Osteocyte (in vitro differentiated cells): ENCODE measurements around the gene FAM118A. TPM values are rescaled to one million over a fixed set of nuclear protein-coding genes. Genes with fewer than 3 reads are reported as not detected.

Experiments
- DNase-seq: peaks from one replicate; pipeline ENCODE4 v3.0.0; 2021; ENCODE audit warnings: mixed read lengths; ENCODE audit not compliant: unreplicated experiment; ENCODE audit errors: extremely low spot score
- H3K27ac Mint-ChIP-seq: one replicate; pipeline ENCODE4 v1.8.0; 2021; ENCODE audit warnings: mild to moderate bottlenecking, mixed read lengths; ENCODE audit not compliant: unreplicated experiment
- H3K27me3 Mint-ChIP-seq: one replicate; pipeline ENCODE4 v1.8.0; 2021; ENCODE audit warnings: mixed read lengths; ENCODE audit not compliant: unreplicated experiment
- H3K36me3 Mint-ChIP-seq: one replicate; pipeline ENCODE4 v1.8.0; 2021; ENCODE audit warnings: mixed read lengths; ENCODE audit not compliant: unreplicated experiment
- H3K4me1 Mint-ChIP-seq: one replicate; pipeline ENCODE4 v1.8.0; 2021; ENCODE audit warnings: mixed read lengths; ENCODE audit not compliant: unreplicated experiment
- H3K4me3 Mint-ChIP-seq: one replicate; pipeline ENCODE4 v1.8.0; 2021; ENCODE audit warnings: mild to moderate bottlenecking, moderate library complexity, mixed read lengths; ENCODE audit not compliant: unreplicated experiment
- H3K9me3 Mint-ChIP-seq: one replicate; pipeline ENCODE4 v1.8.0; 2021; ENCODE audit warnings: mixed read lengths; ENCODE audit not compliant: unreplicated experiment
- CTCF ChIP-seq: fragments of 200-600 bp; sonication (generic); IDR thresholded peaks from 2 replicates; pipeline ENCODE4 v1.5.0; 2021; ENCODE audit warnings: antibody characterized with exemption, mild to moderate bottlenecking, moderate library complexity
- total RNA-seq: library from RNA; stranded (reverse); gene quantifications from 2 replicates; pipeline ENCODE4 v1.2.1, GENCODE V29; 2021

The FAM118A gene
- total RNA-seq, 1 donor from 2014 or later, result 110 TPM

GRCh38 chr22:45304971-45305370 is 4.8 kb upstream of the FAM118A start:
- Mint-ChIP-seq H3K36me3 (no peaks in the 10 kb centered on the region), H3K27me3 (no peaks in the 10 kb centered on the region), H3K4me3 (no peak overlapping the region), H3K4me1 (peaks cover 22% of the 10 kb centered on the region), H3K27ac (no peak overlapping the region), H3K9me3 (no peaks in the 10 kb centered on the region)
- no peak for TF ChIP-seq CTCF
- no peak for DNase-seq

GRCh38 chr22:45305456-45306075 is 4.2 kb upstream of the FAM118A start:
- no peak for DNase-seq
- no peak overlapping the region for H3K27ac Mint-ChIP-seq
- no peak overlapping the region for H3K4me3 Mint-ChIP-seq
- no peak for TF ChIP-seq CTCF
- H3K4me1 Mint-ChIP-seq, result peaks cover 23% of the 10 kb centered on the region
- H3K27me3 Mint-ChIP-seq, result no peaks in the 10 kb centered on the region
- no peaks in the 10 kb centered on the region for H3K36me3 Mint-ChIP-seq
- no peaks in the 10 kb centered on the region for H3K9me3 Mint-ChIP-seq

- TF ChIP-seq CTCF, result no peak
- Mint-ChIP-seq H3K4me3 (no peak overlapping the region), H3K36me3 (no peaks in the 10 kb centered on the region), H3K27ac (no peak overlapping the region), H3K27me3 (no peaks in the 10 kb centered on the region), H3K9me3 (no peaks in the 10 kb centered on the region), H3K4me1 (peaks cover 29% of the 10 kb centered on the region)
- no peak for DNase-seq
These were observed 3.6 kb upstream of the FAM118A start for GRCh38 chr22:45306139-45306538.

- H3K27me3 Mint-ChIP-seq, result no peaks in the 10 kb centered on the region
- no peak for TF ChIP-seq CTCF
- no peak for DNase-seq
- H3K4me3 Mint-ChIP-seq, result peak overlapping the region; percentile 75
- H3K36me3 Mint-ChIP-seq, result no peaks in the 10 kb centered on the region
- peak overlapping the region; percentile 89 for H3K27ac Mint-ChIP-seq
- H3K9me3 Mint-ChIP-seq, result no peaks in the 10 kb centered on the region
- H3K4me1 Mint-ChIP-seq, result peaks cover 26% of the 10 kb centered on the region
These were observed 1.3 kb upstream of the FAM118A start for GRCh38 chr22:45308391-45308956.

- TF ChIP-seq CTCF, result no peak
- Mint-ChIP-seq H3K27me3 (no peaks in the 10 kb centered on the region), H3K4me3 (peak overlapping the region; percentile 75), H3K27ac (peak overlapping the region; percentile 89), H3K4me1 (peaks cover 26% of the 10 kb centered on the region), H3K9me3 (no peaks in the 10 kb centered on the region), H3K36me3 (no peaks in the 10 kb centered on the region)
- no peak for DNase-seq
These were observed 745 bp upstream of the FAM118A start for GRCh38 chr22:45308957-45309421.
